HG02759 (cell line): ENCODE data around the gene STX2.
"Not testable (repeated sequence)": the region's sequence is repeated elsewhere in the genome, so short reads cannot be mapped to it uniquely, and the experiment has no call there.

Experiments
- ATAC-seq: cut with Tn5 transposase; IDR thresholded peaks from one replicate; pipeline ENCODE4 v1.9.1; 2021; ENCODE audit warnings: mild to moderate bottlenecking, moderate library complexity; ENCODE audit not compliant: unreplicated experiment

The STX2 gene

GRCh38 chr12:130803702-130804101 is 35.3 kb downstream of the STX2 start:
- ATAC-seq: no peak

GRCh38 chr12:130800312-130800711 is 38.7 kb downstream of the STX2 start:
- ATAC-seq: no peak

GRCh38 chr12:130799051-130799450 is 40.0 kb downstream of the STX2 start:
- ATAC-seq: no peak

- ATAC-seq: peak; percentile 79
Observed at GRCh38 chr12:130796985-130797686, 41.9 kb downstream of the STX2 start.

- no peak for ATAC-seq
Observed at GRCh38 chr12:130795906-130796305, 43.1 kb downstream of the STX2 start.

GRCh38 chr12:130793554-130793849 is 45.5 kb downstream of the STX2 start:
- ATAC-seq: no peak

GRCh38 chr12:130792821-130793553 is 46.1 kb downstream of the STX2 start:
- no peak for ATAC-seq

- no peak for ATAC-seq
Observed at GRCh38 chr12:130791629-130792028, 47.4 kb downstream of the STX2 start.

GRCh38 chr12:130788515-130788914 is 50.5 kb downstream of the STX2 start:
- no peak for ATAC-seq

- ATAC-seq: no peak
Observed at GRCh38 chr12:130787445-130788410, 51.3 kb downstream of the STX2 start.

GRCh38 chr12:130787041-130787440 is 52.0 kb downstream of the STX2 start:
- ATAC-seq: no peak

- no peak for ATAC-seq
Observed at GRCh38 chr12:130783110-130783715, 55.8 kb downstream of the STX2 start.

GRCh38 chr12:130782245-130782644 is 56.8 kb downstream of the STX2 start:
- ATAC-seq: not testable (repeated sequence)

- ATAC-seq: no peak
Observed at GRCh38 chr12:130780880-130781575, 58.0 kb downstream of the STX2 start.

- no peak for ATAC-seq
Observed at GRCh38 chr12:130780325-130780724, 58.7 kb downstream of the STX2 start.

GRCh38 chr12:130778776-130779175 is 60.3 kb downstream of the STX2 start:
- ATAC-seq: no peak

GRCh38 chr12:130776857-130777339 is 62.2 kb downstream of the STX2 start:
- ATAC-seq: no peak

GRCh38 chr12:130775953-130776856 is 62.8 kb downstream of the STX2 start:
- ATAC-seq: peak; percentile 71

- ATAC-seq: no peak
Observed at GRCh38 chr12:130770413-130771028, 68.5 kb downstream of the STX2 start.
